ENCODE measurements around the gene MFN2. TPM values are rescaled to one million over a fixed set of nuclear protein-coding genes. Genes with fewer than 3 reads are reported as not detected.
A peak's percentile ranks its signal among the peaks of the same experiment; 100 is the strongest.

Gene MFN2
- total and polyA plus RNA-seq, 9 of the 15 experiments (the other 6 are each of a cell fraction or from before 2014, with no cell fraction given), result 10.5 to 158 (median 87.1) TPM

DNA sequence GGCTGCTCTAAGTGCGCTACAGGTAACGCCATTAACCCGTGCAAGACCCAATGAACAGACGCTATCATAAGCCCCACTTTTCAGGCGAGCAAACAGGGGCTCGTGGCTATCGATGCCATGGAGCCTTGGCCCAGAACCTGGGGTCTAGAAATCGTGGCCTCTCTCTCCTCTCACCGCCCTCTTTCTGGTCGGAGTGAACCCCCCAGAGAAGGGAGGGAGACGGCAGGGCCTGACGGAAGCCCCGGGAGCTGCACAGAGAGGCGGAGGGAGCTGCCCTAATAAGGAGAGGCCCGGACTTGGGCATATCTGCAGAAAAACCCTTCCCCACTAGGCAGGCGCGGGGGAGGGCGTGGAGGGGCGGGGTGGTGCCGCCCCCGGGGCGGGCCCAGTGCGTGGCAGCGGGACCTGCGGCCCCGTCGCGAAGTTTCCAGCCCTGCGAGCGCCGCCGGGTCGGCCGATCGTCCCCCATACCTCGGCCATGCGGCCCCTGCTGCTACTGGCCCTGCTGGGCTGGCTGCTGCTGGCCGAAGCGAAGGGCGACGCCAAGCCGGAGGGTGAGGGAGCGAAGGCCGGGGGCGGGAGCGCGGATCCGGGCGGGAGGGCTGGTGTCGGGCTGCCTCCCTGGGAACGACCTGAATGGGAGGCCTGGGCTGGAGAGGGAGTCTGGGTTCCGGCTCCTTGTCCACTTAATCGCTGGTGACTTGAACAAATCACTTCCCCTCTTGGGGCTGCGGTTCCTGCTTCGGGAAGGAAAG, 45.8 kb upstream of the MFN2 start, which contains the start of gene PLOD1 (continued):
- no peak; the same call in 1 of the 2 replicates for TF ChIP-seq GATAD2B (IDR thresholded peaks at IDR 0.05; ENCODE audit: borderline replicate concordance)
- no peak for TF ChIP-seq ZNF121 (CRISPR knock-in tag; conservative IDR thresholded peaks at IDR 0.05)
- no peak for TF ChIP-seq RBM39 (optimal IDR thresholded peaks at IDR 0.05; ENCODE audit: low read depth, low read length)
- no peak; the same call in 1 of the 2 replicates for TF ChIP-seq ZBTB2 (IDR thresholded peaks at IDR 0.05)
- TF ChIP-seq SMARCE1 (IDR thresholded peaks at IDR 0.05), result peak; percentile 32; the same call in 1 of the 2 replicates
- TF ChIP-seq ETS2 (tag; IDR thresholded peaks at IDR 0.05; ENCODE audit: borderline replicate concordance, poor library complexity, severe bottlenecking), result no peak
- TF ChIP-seq TEAD2 (tag; IDR thresholded peaks at IDR 0.05), result no peak
- peak; percentile 86 for TF ChIP-seq ZNF395 (CRISPR knock-in tag; IDR thresholded peaks at IDR 0.05)
- no peak; the same call in 1 of the 2 replicates for TF ChIP-seq ZNF511 (CRISPR knock-in tag; IDR thresholded peaks at IDR 0.05)
- no peak for TF ChIP-seq ZNF165 (CRISPR knock-in tag; IDR thresholded peaks at IDR 0.05; ENCODE audit: borderline replicate concordance)
- no peak for TF ChIP-seq BRF1 (IDR thresholded peaks at IDR 0.05; ENCODE audit: borderline replicate concordance, extremely low read depth, insufficient read length)
- TF ChIP-seq, protein P1, sequence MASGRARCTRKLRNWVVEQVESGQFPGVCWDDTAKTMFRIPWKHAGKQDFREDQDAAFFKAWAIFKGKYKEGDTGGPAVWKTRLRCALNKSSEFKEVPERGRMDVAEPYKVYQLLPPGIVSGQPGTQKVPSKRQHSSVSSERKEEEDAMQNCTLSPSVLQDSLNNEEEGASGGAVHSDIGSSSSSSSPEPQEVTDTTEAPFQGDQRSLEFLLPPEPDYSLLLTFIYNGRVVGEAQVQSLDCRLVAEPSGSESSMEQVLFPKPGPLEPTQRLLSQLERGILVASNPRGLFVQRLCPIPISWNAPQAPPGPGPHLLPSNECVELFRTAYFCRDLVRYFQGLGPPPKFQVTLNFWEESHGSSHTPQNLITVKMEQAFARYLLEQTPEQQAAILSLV (tag; IDR thresholded peaks at IDR 0.05), result no peak
- no peak for TF ChIP-seq POLR2AphosphoS2 (IDR thresholded peaks at IDR 0.05; ENCODE audit: low read length)
- TF ChIP-seq U2AF2 (optimal IDR thresholded peaks at IDR 0.05; ENCODE audit: low read depth, low read length), result no peak
- TF ChIP-seq ZBTB17 (CRISPR knock-in tag; IDR thresholded peaks at IDR 0.05), result no peak
- TF ChIP-seq NFYB (IDR thresholded peaks at IDR 0.05; ENCODE audit: extremely low read depth, insufficient read length), result no peak
- TF ChIP-seq KDM4B (IDR thresholded peaks at IDR 0.05; ENCODE audit: borderline replicate concordance in 2 of 2, low read depth in 1 of 2), result no peak
- no peak for TF ChIP-seq GATA2 (CRISPR knock-in tag; IDR thresholded peaks at IDR 0.05)
- TF ChIP-seq ZNF785 (CRISPR knock-in tag; IDR thresholded peaks at IDR 0.05), result no peak
- no peak for TF ChIP-seq E2F3 (CRISPR knock-in tag; IDR thresholded peaks at IDR 0.05)
- TF ChIP-seq POLR2AphosphoS5 (IDR thresholded peaks at IDR 0.05; ENCODE audit: control insufficient read depth, insufficient read depth, low read depth, low read length), result peak; percentile 70
- no peak; the same call in 1 of the 2 replicates for TF ChIP-seq TCF7 (IDR thresholded peaks at IDR 0.05; ENCODE audit: borderline replicate concordance)
- no peak; the same call in 1 of the 2 replicates for TF ChIP-seq CGGBP1 (CRISPR knock-in tag; IDR thresholded peaks at IDR 0.05)
- TF ChIP-seq CEBPB (tag; IDR thresholded peaks at IDR 0.05), result no peak
- TF ChIP-seq XRCC4 (IDR thresholded peaks at IDR 0.05; ENCODE audit: extremely low read depth, insufficient read depth, insufficient read length), result no peak
